Ovary (tissue), 9 donors: ENCODE data around the gene ADAMTS20. TPM values are rescaled to one million over a fixed set of nuclear protein-coding genes. Genes with fewer than 3 reads are reported as not detected.
"Not testable (repeated sequence)": the region's sequence is repeated elsewhere in the genome, so short reads cannot be mapped to it uniquely, and the experiment has no call there.

Experiments used
- DNase-seq, 5 donors: peaks; one replicate each; pipeline ENCODE4 v3.0.0-alpha.2; 2019 to 2020
- H3K27ac ChIP-seq, 2 donors: fragments of 200-600 bp; one replicate each; pipeline versions ENCODE4 v1.5.1 to v1.8.0; 2019 to 2022
- H3K27me3 ChIP-seq: fragments of 200-600 bp; one replicate; pipeline ENCODE4 v1.8.0; 2022
- H3K36me3 ChIP-seq: fragments of 200-600 bp; sonication (generic); one replicate; pipeline ENCODE4 v1.5.1; 2019
- H3K4me1 ChIP-seq: one replicate; pipeline ENCODE4 v1.8.1; 2013; ENCODE audit warnings: mild to moderate bottlenecking, moderate library complexity; ENCODE audit not compliant: insufficient read depth
- H3K4me3 ChIP-seq: fragments of 200-600 bp; sonication (generic); one replicate; pipeline ENCODE4 v1.5.1; 2017
- H3K9me3 ChIP-seq, 2 donors: fragments of 200-600 bp in 1 of 2; sonication (generic) in 1 of 2; one replicate each; pipeline versions ENCODE4 v1.5.1 to v1.8.1; 2013 to 2019; ENCODE audit warnings: mild to moderate bottlenecking in 1 of 2, moderate library complexity in 1 of 2
- EP300 ChIP-seq: sonication (generic); formaldehyde crosslinking; IDR thresholded peaks from one replicate; pipeline ENCODE4 v1.6.1; 2017; ENCODE audit warnings: antibody characterized with exemption
- POLR2A ChIP-seq: fragments of 450-650 bp; IDR thresholded peaks from one replicate; pipeline ENCODE4 v1.6.1; 2017; ENCODE audit warnings: antibody characterized with exemption, mild to moderate bottlenecking, moderate library complexity
- WGBS, 3 donors: extraction: QIAGEN DNeasy Blood & Tissue Kit in 1 of 3; methylation state at CpG; one replicate each; pipeline versions ENCODE4 v1.1.5 to v1.1.7; 2013 to 2017; 5-methylcytosine and 5-hydroxymethylcytosine counted together
- intact Hi-C, 4 donors: fragments of 100-400 bp; cut with DNase I; formaldehyde crosslinking; loops; one replicate each; pipeline versions ENCODE4 v1.11.0 to v1.15.1; 2022 to 2023
- polyA plus RNA-seq, 2 donors: library from polyadenylated mRNA; stranded (reverse); fragments of 200-250 nt in 1 of 2; fragments of 350-450 nt in 1 of 2; fragmentation: Illumina TruSeq in 1 of 2; extraction: RNeasy Lipid Tissue Mini Kit (QIAGEN cat#74804) in 1 of 2; gene quantifications; one replicate each; pipeline ENCODE4 v1.2.3, GENCODE V29; 2013 to 2014
- total RNA-seq, 7 donors: library from RNA; depleted of rRNA in 2 of 7; stranded (reverse); fragments of >200 nt in 2 of 7; fragmentation: NEBNext Ultra II Directional in 3 of 7; extraction: Animal tissue kit (Norgen Biotek cat#: 25700) in 3 of 7; gene quantifications; one replicate each; pipeline versions ENCODE4 v1.1.0 to v1.2.4, GENCODE V29; 2016 to 2023
- TF ChIP-seq, protein P1 (sequence below), 3 donors: fragments of 450-650 bp in 2 of 3; fragments of 200-600 bp in 1 of 3; IDR thresholded peaks; one replicate each; pipeline versions ENCODE4 v1.5.1 to v1.8.0; 2016 to 2022; ENCODE audit warnings: antibody characterized with exemption in 3 of 3, mild to moderate bottlenecking in 1 of 3
- donor health status: DM: no; HTN: no; CAD: no; lungs with moderate emphysema.
- donor health status: DM: no; HTN: no; CAD: no.
- donor health status: Bipolar disorder and iron deficiency.
- donor health status: DM: yes; HTN: yes; CAD: no.
- donor health status: DM: no; HTN: no; CAD: no.
- donor health status: DM: yes; HTN: yes; CAD: no.

Gene ADAMTS20
- total and polyA plus RNA-seq, 9 donors = 0.23 TPM; not detected in 8

DNA sequence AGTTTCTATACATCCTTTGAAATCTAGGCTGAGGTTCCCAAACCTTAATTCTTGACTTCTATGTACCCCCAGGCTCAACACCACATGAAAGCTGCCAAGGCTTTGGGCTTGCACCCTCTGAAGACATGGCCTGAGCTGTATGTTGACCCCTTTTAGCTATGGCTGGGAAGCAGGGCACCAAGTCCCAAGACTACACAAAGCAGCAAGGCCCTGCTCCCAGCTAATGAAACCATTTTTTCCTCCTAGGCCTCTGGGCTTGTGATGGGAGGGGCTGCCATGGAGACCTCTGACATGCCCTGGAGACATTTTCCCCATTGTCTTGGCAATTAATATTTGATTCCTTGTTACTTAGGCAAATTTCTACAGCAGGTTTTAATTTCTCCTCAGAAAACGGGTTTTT lies 207.0 kb downstream of the ADAMTS20 start:
- Histone ChIP-seq H3K36me3 (no peaks in the 10 kb centered on the region), H3K4me3 (no peak overlapping the region), H3K4me1 (no peaks in the 10 kb centered on the region), H3K27me3 (no peaks in the 10 kb centered on the region), H3K9me3 (no peaks in the 10 kb centered on the region), H3K27ac (no peak overlapping the region)
- 85 to 91% (median 91%) methylated on average over 1 of the region's 1 CpG for WGBS, 3 donors
- DNase-seq = no peak
- no peak for TF ChIP-seq POLR2A
- TF ChIP-seq, protein P1, sequence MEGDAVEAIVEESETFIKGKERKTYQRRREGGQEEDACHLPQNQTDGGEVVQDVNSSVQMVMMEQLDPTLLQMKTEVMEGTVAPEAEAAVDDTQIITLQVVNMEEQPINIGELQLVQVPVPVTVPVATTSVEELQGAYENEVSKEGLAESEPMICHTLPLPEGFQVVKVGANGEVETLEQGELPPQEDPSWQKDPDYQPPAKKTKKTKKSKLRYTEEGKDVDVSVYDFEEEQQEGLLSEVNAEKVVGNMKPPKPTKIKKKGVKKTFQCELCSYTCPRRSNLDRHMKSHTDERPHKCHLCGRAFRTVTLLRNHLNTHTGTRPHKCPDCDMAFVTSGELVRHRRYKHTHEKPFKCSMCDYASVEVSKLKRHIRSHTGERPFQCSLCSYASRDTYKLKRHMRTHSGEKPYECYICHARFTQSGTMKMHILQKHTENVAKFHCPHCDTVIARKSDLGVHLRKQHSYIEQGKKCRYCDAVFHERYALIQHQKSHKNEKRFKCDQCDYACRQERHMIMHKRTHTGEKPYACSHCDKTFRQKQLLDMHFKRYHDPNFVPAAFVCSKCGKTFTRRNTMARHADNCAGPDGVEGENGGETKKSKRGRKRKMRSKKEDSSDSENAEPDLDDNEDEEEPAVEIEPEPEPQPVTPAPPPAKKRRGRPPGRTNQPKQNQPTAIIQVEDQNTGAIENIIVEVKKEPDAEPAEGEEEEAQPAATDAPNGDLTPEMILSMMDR (IDR thresholded peaks at IDR 0.05) = no peak
- TF ChIP-seq EP300 = no peak
- intact Hi-C loops = no loop called here

DNA sequence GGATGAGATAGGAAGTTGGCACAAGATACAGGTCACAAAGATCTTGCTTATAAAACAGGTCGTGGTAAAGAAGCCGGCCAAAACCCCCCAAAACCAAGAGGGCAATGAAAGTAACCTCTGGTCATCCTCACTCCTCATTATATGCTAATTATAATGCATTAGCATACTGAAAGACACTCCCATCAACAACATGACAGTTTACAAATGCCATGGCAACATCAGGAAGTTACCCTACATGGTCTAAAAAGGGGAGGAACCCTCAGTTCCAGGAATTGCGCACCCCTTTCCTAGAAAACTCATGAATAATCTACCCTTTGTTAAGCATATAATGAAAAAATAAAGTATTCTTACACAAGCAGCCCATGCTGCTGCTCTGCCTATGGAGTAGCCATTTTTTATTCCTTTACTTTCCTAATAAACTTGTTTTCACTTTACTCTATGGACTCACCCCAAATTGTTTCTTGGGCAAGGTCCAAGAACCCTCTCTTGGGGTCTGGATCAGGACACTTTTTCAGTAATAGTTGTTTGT lies 210.2 kb downstream of the ADAMTS20 start:
- H3K4me1 ChIP-seq, H3K27ac ChIP-seq, H3K4me3 ChIP-seq, H3K9me3 ChIP-seq, DNase-seq, H3K27me3 ChIP-seq, intact Hi-C loops, H3K36me3 ChIP-seq: not testable (repeated sequence)
- WGBS, 3 donors = 69 to 76% (median 75%) methylated on average over 3 of the region's 3 CpGs

DNA sequence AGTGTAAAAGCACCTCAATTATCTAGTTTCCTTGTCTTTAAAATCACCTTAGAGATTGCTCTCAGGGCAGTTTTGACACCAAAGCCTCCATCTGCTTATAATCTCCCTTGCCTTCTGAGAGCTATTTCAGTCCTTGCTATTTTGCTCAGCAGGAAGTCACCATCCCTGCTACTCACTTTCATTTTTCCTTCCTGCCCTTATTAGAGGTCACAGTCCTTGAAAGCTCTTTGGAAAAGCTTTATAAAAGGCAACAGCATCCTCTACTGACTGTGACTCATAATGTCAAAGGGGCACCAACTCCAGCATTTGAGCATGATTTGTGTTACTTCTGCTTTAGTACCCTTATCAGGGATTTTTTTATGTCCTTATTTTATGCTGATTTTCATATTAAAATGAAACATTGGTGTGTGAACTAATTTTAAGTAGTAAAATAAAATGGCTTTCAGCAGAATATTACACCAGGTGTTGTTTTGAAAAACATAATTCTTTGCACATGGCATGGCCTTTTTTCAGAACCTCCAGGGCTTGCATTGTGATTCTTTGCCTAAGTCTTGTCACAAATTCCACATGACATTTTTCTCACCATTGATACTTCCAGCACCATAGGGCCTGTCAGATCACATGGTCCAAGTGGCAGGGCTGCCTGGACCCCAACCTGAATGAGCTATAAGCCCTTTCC lies 213.0 kb downstream of the ADAMTS20 start:
- DNase-seq = no peak
- no peak for TF ChIP-seq EP300
- TF ChIP-seq, protein P1 (IDR thresholded peaks at IDR 0.05) = peak in 2 of 3 donors; percentile 30 to 58
- TF ChIP-seq POLR2A = no peak
- intact Hi-C loops = no loop called here
- Histone ChIP-seq H3K9me3 (no peaks in the 10 kb centered on the region), H3K27me3 (no peaks in the 10 kb centered on the region), H3K4me3 (no peak overlapping the region), H3K4me1 (peaks cover 3% of the 10 kb centered on the region), H3K27ac (no peak overlapping the region), H3K36me3 (no peaks in the 10 kb centered on the region)

DNA sequence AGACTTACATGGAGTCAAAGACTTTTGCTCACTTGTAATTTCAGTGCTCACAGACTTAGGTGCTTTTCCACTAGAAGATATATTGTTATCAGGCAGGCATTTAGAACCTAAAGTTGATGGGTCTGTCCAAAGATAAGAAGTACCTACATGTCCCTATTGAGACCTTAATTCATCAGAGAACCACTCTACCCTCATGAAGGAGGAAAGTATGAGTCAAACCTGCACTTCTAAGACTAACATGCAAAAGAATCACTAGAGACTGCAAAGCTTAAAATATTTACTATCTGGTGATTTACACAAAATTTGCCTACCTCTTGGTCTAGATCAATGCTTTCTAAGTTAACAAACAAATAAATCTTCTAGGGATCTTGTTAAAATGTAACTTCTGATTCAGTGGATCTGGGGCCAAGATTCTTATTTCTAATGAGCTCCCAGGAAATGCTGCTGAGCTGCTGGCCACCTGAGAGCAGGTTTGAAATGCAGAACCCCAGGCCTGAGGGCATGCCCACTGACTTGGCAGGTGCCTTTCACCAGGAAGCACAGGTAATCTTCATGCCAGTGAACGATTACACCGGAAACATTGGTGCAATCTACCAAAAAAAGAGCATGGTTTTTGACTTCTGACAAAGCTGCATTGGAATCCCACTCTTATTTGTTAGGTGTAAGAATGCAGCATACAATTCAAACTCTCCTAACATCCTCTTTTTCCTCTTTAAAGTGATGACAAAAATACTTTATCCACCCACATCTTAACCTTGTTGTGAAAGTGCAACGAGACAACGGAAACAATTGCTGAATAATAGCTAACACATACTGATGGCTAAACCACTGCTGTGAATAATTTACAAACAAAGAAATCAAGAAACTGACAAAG lies 214.2 kb downstream of the ADAMTS20 start:
- Histone ChIP-seq H3K36me3 (no peaks in the 10 kb centered on the region), H3K9me3 (no peaks in the 10 kb centered on the region), H3K4me1 (peaks cover 3% of the 10 kb centered on the region), H3K27ac (no peak overlapping the region), H3K4me3 (no peak overlapping the region), H3K27me3 (no peaks in the 10 kb centered on the region)
- 49 to 54% (median 53%) methylated on average over 4 of the region's 4 CpGs for WGBS, 3 donors
- TF ChIP-seq EP300 (no peak), POLR2A (no peak)
- TF ChIP-seq, protein P1 (IDR thresholded peaks at IDR 0.05) = no peak
- no peak for DNase-seq
- intact Hi-C loops = no loop called here
